Measurements from ENCODE around the gene KCNQ1OT1.
"Not testable (repeated sequence)": the region's sequence is repeated elsewhere in the genome, so short reads cannot be mapped to it uniquely, and the experiment has no call there.

The KCNQ1OT1 gene

DNA sequence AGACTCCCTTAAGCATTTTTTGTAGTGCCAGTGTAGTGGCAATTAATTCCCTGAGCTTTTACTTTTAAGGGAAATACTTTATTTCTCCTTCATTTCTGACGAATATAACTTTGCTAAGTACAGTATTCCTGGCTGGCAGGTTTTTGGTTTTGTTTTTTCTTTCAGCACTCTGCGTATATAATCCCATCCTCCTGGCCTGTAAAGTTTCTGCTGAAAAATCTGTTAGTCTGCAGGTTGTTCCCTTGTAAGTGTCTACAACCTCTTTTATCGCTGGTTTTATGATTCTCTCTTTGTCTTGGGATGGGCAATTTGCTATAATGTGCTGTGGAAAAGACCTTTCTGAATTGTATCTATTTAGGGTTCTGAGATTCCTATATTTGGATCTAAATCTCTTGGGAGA lies 56.0 kb downstream of the KCNQ1OT1 start:
- in situ Hi-C loops (cut with MboI; ENCODE audit: low sequenced_read_pairs, unreplicated experiment), result loop anchor here (25.0 kb wide), 1 partner anchor 94 kb away; no protein-coding TSS in a partner anchor
- no peak for DNase-seq (ENCODE audit: low spot score)
- TF ChIP-seq, protein P1, sequence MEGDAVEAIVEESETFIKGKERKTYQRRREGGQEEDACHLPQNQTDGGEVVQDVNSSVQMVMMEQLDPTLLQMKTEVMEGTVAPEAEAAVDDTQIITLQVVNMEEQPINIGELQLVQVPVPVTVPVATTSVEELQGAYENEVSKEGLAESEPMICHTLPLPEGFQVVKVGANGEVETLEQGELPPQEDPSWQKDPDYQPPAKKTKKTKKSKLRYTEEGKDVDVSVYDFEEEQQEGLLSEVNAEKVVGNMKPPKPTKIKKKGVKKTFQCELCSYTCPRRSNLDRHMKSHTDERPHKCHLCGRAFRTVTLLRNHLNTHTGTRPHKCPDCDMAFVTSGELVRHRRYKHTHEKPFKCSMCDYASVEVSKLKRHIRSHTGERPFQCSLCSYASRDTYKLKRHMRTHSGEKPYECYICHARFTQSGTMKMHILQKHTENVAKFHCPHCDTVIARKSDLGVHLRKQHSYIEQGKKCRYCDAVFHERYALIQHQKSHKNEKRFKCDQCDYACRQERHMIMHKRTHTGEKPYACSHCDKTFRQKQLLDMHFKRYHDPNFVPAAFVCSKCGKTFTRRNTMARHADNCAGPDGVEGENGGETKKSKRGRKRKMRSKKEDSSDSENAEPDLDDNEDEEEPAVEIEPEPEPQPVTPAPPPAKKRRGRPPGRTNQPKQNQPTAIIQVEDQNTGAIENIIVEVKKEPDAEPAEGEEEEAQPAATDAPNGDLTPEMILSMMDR (IDR thresholded peaks at IDR 0.05; ENCODE audit: borderline replicate concordance, control extremely low read depth, extremely low read depth, insufficient read depth, missing control alignments), result no peak

DNA sequence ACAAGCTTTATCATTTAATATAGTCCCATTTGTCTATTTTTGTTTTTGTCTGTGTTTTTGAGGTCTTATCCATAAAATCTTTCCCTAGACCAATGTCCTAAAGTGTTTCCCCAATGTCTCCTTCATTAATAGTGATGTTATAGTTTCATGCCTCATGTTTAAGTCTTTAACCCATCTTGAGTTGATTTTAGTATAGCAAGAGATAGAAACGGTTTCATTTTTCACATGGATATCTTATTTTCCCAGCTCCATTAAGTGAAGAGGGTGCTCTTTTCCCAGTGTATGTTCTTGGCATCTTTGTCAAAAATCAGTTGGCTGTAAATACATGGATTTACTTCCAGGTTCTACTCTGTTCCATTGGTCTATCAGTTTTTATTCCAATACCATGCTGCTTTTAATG lies 58.2 kb downstream of the KCNQ1OT1 start:
- in situ Hi-C loops (cut with MboI; ENCODE audit: low sequenced_read_pairs, unreplicated experiment), result loop anchor here (25.0 kb wide), 1 partner anchor 96 kb away; no protein-coding TSS in a partner anchor
- no peak for DNase-seq (ENCODE audit: low spot score)
- TF ChIP-seq, protein P1 (IDR thresholded peaks at IDR 0.05; ENCODE audit: borderline replicate concordance, control extremely low read depth, extremely low read depth, insufficient read depth, missing control alignments), result no peak

DNA sequence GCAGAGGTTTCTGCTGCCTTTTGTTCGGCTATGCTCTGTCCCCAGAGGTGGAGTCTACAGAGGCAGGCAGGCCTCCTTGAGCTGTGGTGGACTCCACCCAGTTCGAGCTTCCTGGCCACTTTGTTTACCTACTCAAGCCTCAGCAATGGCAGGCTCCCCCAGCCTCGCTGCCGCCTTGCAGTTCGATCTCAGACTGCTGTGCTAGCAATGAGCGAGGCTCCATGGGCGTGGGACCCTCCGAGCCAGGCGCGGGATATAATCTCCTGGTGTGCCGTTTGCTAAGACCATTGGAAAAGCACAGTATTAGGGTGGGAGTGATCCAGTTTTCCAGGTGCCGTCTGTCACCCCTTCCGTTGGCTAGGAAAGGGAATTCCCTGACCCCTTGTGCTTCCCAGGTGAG lies 60.0 kb downstream of the KCNQ1OT1 start:
- DNase-seq (ENCODE audit: low spot score), result not testable (repeated sequence)
- in situ Hi-C loops (cut with MboI; ENCODE audit: low sequenced_read_pairs, unreplicated experiment), result loop anchor here (25.0 kb wide), 1 partner anchor 98 kb away; no protein-coding TSS in a partner anchor

DNA sequence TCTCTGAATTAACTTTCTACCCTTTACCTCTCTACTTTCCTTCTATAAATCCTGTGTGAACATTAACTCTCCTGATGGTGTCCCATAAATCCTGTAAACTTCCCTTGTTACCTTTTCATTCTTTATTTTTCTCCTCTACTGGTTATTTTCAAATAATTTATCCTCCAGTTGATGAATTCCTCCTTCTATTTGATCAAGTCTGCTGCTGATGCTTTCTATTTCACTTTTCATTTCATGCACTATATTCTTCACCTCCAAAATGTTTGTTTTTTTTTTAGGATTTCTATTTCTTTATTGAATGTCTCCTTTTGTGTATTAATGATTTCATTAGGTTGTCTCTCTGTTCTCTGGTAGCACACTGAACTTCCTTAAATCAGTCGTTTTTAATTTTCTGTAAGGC lies 68.6 kb downstream of the KCNQ1OT1 start:
- TF ChIP-seq, protein P1 (IDR thresholded peaks at IDR 0.05; ENCODE audit: borderline replicate concordance, control extremely low read depth, extremely low read depth, insufficient read depth, missing control alignments), result no peak
- in situ Hi-C loops (cut with MboI; ENCODE audit: low sequenced_read_pairs, unreplicated experiment), result loop anchor here (25.0 kb wide), 1 partner anchor 106 kb away; no protein-coding TSS in a partner anchor
- no peak for DNase-seq (ENCODE audit: low spot score)

DNA sequence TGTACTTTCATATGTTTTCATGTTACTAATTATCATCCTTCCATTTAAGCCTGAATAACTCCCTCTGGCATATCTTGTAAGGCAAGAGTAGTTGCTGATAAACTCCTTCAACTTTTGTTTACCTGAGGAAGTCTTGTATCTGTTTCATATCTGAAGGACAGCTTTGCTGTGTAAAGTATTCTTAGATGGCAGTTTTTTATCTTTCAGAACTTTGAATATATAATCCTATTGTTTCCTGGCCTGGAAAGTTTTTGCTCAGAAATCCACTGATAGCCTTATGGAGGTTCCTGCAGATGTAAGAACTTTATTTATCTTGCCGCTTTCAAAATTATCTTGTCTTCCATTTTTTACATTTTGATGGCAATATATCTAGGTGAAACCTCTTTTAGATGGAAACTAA lies 69.1 kb downstream of the KCNQ1OT1 start:
- TF ChIP-seq, protein P1 (IDR thresholded peaks at IDR 0.05; ENCODE audit: borderline replicate concordance, control extremely low read depth, extremely low read depth, insufficient read depth, missing control alignments), result no peak
- in situ Hi-C loops (cut with MboI; ENCODE audit: low sequenced_read_pairs, unreplicated experiment), result loop anchor here (25.0 kb wide), 1 partner anchor 107 kb away; no protein-coding TSS in a partner anchor

DNA sequence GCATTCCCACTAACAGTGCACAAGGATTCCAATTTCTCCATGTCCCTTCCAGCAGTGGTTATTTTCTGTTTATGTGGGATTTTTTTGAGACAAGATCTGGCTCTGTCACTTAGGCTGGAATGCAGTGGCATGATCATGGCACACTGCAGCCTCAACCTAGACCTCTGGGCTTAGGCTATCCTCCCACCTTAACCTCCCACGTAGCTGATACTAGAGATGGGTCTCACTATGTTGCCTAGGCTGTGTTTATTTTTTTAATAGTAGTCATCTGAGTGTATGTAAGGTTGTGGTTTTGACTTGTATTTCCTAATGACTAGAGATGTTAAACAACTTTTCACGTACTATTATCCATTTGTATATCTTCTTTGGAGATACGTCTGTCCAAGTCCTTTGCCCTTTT lies 74.6 kb downstream of the KCNQ1OT1 start:
- TF ChIP-seq, protein P1 (IDR thresholded peaks at IDR 0.05; ENCODE audit: borderline replicate concordance, control extremely low read depth, extremely low read depth, insufficient read depth, missing control alignments), result no peak
- in situ Hi-C loops (cut with MboI; ENCODE audit: low sequenced_read_pairs, unreplicated experiment), result loop anchor here (25.0 kb wide), 1 partner anchor 112 kb away; no protein-coding TSS in a partner anchor
- no peak for DNase-seq (ENCODE audit: low spot score)

More for the DNA sequence above, 69.1 kb downstream of the KCNQ1OT1 start:
- no peak for DNase-seq (ENCODE audit: low spot score)

DNA sequence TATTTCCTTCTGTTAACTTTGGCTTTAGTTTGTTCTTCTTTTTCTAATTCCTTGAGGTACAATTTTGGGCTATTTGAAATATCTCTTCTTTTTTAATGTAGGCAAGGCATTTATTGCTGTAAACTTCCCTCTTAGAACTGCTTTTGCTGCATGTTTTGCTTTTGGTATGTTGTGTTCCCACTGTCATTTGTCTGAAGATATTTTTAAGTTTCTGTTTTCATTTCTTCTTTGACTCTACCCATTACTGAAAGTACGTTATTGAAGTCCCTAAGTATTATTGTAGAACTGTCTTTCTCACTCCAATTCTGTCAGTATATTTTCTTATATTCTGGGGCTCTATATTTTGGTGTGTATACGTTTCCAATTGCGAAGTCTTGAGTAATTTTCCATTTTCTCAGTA lies 77.9 kb downstream of the KCNQ1OT1 start:
- TF ChIP-seq, protein P1 (IDR thresholded peaks at IDR 0.05; ENCODE audit: borderline replicate concordance, control extremely low read depth, extremely low read depth, insufficient read depth, missing control alignments), result no peak
- no peak for DNase-seq (ENCODE audit: low spot score)
- in situ Hi-C loops (cut with MboI; ENCODE audit: low sequenced_read_pairs, unreplicated experiment), result no loop called here

All from GM13976 (cell line).